HG03103 (cell line): Measurements from ENCODE around the gene UMOD.

Experiments
- ATAC-seq: cut with Tn5 transposase; IDR thresholded peaks from one replicate; pipeline ENCODE4 v1.9.1; 2021; ENCODE audit warnings: low read depth; ENCODE audit not compliant: unreplicated experiment

UMOD gene

DNA sequence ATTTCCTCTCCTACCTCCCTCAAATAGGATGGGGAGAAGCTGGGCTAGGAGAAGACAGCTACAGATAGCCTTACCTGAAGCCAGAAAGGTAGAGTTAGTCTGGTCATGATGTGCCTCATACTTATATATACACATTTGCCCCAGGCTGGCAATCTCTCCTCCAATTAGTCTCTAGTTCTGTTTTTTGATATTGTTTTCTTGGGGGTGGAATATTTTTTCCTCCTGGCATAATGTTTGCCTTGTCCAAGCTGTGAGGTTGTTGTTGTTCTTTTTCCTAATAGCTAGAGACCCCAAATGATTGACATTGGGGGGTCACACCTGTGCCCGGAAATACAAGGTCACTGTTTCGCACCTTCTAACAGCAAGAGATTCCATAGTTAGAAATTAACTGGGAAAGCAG, at the start of gene UMOD:
Gene UMOD (minus strand): TSS at position 101 of the 400 bp plus-strand sequence. CDS start 1,978 bp downstream, outside the sequence.
- ATAC-seq, result no peak

DNA sequence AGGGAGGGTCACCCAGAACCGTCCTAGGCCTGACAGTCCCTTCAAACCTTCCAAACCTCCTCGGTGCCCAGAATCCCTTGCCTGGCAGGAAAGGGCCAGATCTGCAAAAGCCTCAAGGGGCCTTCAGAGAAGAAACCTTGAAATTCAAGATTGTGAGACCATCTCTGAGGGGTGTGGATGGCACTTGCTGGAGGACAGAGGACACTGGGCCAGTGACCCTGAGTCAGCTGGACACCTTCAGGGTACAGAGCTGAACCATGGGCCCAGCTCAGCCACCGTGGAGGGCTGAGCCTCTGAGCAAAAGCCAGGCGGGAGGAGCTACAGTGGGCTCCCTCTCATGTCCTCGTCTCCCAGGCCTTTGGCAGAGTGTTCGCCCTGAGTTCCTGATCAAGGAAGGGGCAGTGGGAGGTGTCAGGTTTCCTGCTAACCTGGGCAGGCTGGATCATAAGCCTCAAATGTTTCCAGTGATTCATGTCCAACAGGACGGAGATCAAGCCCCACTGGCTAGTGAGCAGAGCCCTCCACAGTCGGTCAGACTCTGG, 49.0 kb upstream of the UMOD start:
- no peak for ATAC-seq

DNA sequence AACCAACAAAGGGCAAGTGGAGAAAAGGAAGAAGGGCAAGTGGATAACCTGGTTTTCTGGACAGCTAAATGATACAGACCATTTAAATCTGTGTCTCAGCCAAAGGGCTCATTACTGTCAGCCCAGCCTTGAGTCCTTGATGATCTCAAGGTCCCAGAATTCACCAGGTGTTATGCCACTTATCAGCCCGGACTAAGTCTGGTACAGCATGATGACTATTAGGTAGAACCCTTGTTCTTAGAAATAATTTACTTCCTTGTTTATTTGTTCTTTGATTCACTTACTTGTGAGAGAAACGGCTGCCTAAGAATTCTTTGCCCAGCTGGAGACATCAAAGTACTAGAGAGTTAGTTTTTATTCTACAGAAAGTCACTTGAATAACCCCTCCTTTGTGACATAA, 48.6 kb upstream of the UMOD start:
- ATAC-seq, result no peak

DNA sequence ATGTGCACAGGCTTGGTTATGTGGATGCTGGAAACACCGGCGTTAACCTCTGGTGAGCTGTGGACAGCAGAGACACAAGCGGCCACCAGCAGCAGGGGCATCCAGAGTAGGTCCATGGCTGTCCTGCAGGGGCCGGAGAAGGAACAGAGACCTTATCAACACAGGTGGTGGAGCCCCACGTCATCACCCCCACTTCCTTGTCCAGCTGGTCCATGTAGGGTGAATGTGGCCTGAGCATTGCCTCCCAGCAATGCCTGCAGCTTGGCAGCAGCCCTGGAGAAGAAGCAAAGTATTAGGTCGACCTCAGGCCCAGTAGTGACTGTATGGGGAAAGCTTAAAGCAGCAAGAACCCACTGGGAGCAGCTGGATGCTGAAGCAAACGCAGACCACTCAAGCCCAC, 46.7 kb upstream of the UMOD start:
- no peak for ATAC-seq

DNA sequence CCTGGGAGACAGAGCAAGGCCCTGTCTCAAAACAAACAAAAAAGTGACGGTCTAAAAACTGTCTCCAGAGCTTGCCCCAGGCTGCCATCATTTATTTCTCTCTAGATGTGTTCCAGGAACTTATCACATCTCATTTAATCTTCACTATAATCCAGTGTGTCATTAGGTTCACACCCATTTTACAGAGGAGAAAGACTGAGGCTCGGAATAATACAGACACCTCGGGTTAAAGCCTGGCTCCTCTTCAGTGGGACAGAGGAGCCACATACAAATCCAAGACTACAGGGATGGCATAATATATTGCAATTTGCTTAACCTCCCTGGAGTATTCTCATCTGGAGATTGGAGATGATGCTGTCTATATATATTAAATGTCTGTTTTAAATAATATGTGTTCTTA, 46.1 kb upstream of the UMOD start:
- no peak for ATAC-seq

DNA sequence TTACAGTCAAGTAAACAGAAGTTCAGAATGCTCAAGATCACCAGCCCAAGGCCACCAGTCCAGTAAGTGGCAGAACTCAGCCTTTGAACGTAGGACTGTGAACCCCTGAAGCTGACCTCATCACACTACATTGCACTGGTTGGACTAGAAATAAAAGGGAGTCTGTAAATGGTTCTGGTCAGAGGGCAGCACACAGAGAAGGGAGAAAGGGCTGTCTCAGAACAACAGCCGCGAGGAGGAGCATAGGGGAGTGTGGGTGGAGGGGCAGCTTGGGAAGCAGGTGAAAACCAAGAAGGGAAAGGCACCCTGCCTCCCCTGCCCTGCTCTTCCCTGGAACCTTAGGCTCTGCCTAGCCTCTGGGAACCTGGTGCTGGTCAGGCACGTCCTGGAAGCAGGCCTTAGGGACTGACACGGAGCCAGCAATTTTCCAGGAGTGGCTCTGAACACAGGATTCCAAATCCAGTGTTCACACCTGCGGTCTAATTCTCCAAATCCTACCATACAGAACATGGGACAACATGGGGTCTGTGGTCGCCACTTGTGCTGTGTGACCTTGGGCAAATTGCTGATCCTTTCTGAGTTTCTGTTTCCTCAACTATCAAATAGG, 45.1 kb upstream of the UMOD start:
- no peak for ATAC-seq

DNA sequence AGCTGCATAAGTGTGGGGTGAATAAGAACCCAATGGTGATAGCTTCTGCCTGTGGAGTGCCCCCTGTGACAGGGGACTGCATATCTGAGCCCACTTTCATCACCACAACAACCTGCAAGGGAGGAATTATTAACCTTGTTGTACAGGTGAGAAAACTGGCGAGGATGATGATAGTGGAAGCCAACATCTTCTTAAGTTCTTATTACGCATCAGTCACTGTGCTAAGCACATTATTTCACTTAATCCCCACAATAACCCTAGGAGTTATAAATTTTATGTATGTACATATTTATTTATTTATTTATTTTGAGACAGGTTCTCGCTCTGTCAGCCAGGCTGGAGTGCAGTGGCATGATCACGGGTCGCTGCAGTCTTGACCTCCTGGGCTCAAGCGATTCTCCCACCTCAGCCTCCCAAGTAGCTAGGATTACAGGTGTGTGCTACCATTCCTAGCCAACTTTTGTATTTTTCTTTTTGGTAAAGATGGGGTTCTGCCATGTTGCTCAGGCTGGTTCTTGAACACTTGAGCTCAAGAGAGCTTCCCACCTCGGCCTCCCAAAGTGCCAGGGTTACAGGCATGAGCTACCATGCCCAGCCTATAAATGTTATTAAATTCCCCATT, 44.4 kb upstream of the UMOD start:
- ATAC-seq, result no peak

DNA sequence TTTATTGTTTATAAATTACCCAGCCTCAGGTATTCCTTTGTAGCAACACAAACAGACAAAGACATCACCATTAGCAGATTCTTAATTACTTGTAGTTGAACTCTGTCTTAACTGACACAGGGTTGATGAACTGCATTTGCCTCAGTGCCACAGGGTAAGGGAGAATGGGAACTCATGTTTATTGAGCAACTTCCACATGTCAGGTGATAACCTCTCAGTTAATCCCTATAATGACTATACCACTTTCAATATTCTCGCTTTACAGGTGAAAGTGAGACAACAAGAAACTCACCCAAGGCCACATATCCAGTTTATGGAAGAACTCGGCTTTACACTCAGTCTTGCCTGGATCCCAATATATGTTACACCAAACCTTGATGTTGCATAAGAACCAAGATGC, 43.4 kb upstream of the UMOD start:
- no peak for ATAC-seq

DNA sequence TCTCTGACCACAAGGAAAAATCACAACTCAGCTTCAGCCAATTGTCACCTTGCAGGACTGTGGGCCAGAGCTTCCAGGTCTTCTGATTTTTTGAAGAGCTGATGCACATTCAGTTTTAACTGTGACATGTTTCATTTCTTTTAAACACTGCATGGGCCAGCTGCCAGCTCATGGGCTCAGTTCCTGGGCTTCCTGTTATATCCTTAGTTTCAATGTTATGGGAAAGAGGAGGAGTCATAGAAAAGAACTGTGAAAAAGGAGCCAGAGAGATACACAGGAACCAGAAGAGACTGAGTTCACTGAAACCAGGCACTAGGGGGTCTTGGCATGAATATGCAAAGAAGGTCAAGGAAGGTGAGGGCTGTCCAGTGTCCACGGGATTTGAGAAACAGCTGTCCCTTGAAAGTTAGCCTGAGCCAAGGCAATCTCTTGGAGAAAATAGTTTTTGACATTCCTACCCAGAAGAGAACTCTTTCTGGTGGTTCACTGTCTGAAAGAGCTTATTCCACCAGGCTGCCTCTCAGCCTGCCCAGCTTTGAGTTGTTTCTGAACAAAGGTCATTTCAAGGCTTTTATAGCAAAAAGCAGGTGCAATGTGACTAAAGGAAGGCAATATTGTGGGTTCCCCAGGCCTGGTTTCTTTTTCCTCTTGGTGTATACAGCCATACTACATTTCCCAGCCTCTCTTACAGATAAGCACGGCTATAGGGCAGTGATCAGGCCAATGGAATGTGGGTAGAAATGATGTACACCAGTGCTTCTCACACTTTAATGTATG, 41.5 kb upstream of the UMOD start:
- no peak for ATAC-seq

DNA sequence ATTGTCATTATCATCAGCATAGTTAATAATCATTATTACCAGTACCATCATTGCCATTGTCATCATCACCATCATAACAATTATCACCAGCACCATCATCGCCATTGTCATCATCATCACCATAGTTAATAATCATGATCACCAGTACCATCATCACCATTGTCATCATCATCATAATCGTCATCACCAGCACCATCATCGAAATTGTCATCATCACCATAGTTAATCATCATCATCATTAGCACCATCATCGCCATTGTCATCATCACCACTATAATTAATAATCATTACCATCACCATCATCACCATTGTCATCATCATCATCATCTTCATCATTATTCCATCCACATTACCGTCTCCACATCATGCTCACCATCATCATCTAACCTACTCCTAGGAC, 38.5 kb upstream of the UMOD start:
- no peak for ATAC-seq

DNA sequence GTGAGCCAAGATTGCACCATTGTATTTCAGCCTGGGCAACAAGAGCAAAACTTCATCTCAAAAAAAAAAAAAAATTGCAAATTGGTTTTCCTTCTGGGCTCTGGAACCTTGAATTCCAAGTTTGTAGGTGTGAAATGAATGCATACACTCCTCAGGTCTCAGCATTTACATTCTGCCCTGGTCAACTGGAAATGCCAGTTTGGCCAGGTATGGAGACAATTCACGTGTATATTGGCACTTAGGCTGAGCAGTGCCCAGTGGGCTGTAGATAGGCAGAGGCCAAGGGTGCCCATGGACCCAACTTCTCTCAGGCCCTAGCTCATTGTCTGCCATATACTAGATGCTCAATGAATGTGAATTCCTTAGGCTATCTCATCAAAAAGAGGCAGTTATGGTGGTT, 36.3 kb upstream of the UMOD start:
- no peak for ATAC-seq

DNA sequence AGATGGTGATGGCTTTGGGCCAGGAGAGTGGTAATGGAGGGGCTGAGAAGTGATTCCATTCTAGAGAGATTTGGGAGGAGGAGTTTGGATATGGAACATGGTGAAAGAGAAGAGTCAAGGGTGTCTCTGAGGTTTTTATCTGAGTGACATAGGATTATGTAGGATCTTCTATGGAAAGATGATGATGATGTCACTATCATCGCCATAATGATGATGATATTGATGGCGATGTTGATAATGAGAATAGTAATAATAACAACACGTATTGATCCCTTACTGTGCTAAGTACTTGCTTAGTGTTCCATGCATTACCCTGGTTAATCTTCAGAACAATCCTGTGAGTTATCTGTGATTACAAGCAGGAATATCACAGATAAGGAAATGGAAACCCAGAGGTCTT, 35.5 kb upstream of the UMOD start:
- no peak for ATAC-seq

DNA sequence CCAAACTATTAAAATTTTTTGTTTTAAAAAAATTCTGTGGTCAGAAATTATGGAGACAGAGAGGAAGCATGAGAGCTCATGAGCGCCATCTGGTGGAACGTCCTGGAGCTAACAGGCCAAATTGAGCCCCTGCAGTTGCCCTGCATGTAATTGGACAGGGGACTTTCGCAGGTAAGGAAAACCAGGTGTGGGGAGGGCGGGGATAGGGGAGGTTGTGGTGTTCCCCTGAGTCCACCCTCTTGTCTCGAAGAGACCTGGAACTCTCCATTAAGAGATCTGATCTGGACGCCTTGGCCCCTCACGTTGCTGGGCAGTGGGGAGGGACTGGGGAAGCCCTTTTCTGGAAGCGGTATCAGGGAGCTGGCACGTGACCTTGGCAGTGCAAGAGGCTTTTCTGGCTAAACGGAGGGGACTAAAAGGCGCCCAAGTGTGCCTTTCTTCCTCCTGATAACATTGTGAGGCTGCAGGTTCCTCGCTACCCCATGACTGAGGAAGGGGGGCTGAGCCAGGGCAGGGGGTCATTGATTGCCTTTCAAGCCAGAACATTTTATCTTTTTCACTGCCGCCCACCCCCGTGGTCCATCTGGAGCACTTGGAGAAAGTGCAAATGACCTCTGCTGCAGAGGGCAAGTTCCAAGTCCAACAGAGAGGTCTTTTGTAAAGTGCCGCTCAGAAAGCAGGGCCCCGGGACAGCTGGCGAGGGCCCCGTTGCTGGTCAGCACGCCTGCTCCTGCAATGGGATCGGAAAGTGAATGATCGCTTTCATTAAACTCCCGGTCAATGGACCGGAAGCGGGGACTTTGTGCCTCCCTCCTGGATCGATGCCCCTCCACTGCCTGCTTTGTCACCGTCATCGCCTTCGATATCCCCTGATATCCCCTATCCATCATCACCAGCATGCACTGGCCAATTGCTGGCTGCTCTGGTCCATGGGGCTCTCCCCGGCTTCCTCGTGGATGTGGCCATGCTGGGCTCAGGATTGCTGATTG, 33.6 kb upstream of the UMOD start:
- ATAC-seq, result no peak

DNA sequence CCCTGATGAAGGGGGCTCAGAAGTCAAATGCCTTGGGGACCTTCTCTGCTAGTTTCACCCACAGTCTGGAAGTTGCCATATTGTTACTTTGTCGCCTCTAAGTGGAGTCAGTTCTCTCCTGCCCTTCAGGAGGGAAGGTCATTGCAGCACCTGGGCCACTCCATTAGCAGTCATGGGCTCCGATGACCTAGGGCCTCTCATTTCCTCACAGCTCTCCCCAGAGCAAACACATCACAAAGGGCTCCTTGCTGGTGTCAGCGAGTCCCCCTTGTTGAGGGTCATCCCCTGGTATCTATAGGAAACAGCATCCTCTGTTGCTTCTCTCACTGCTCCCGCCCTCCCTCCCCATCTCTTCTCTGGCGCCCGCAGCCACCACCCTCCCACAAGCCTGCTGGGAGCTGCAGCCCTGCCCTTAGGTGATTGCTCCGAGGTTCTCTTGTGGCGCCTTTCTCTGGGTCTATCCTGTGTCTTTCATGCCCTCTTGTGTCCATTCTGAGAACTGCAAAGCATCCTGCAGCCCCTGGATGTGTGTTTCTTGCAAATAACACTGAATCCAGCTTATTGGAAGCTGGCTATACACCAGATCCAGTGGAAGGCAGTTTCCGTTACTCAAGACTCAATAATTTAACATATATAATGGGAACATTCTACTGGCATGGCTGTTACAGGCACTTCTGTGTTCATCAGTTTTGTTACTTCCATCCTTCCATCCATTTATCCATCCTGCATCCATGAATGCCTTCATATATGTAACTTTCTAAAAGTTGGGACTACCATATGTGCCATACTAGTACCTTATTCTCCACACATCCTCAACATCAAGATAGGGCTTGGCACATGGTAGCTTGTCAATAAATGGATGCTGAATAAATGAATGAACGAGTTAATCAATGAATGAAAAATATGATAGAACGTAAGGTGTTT, 30.9 kb upstream of the UMOD start:
- ATAC-seq, result no peak

DNA sequence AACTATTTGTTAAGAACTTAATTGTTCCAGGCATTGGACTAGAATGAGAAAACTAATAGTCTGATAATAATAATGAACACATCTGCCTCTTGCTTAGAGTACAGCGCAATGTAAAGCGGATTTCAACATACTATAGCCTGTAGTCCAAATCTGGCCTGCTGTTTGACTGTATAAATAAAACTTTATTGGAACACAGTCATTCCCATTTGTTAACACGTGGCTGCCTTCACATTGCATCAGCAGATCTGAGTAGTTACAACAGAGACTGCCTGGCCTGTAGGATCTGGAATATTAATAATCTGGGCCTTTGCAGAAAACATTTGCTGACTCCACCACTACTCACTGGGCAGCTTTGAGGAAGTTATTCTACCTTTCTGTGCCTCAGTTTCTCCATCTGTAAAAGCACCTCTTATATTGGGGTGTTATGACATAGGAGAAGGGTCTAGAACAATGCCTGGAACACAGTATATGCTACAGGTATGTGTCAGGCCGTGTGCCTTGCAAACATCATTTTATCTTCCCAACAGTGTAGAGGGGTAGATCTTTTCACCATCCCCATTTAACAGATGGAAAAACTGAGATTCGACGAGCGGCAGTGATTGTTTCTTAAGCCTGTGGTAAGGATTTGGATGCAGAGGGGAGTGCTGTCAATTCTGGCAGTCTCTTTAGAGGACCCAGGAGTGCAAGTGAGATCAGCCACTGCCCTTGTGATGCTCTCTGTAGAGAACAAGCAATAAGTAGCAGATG, 29.9 kb upstream of the UMOD start:
- ATAC-seq, result no peak

DNA sequence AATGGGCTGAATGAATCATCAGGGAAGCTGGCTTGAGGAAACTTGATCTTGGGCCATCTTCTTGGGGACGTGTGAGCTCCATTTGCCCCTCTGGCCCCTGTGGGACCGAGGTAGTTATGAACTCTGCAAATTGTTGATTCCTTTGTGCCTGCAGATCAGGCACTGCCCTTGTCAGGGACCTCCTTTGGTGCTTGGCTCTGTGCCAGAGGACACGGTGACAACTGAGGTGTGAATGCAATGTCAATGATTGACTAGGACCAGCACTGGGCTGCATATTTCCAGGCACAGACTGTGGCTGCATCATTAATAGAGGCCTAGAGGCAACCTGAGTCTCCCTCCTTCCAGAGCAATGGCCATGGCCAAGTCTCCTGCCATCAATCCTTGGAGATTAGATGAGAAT, 28.3 kb upstream of the UMOD start:
- ATAC-seq, result no peak

DNA sequence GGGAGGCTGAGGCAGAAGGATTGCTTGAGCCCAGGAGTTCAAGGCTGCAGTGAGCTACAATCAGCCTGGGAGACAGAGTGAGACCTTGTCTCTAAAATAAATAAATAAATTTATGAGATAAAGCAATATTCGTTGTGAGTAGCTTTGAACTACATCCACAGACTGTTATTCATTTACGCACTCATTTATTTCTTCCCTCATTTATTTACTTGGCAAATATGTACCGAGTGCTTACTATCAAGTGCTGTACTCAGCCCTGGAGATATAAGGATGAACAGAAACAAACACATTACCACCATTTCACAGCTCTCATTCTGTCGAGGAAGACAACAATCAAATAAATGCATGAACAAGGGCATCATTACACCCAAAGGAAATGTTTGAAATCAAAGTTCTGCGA, 24.7 kb upstream of the UMOD start:
- ATAC-seq, result no peak

DNA sequence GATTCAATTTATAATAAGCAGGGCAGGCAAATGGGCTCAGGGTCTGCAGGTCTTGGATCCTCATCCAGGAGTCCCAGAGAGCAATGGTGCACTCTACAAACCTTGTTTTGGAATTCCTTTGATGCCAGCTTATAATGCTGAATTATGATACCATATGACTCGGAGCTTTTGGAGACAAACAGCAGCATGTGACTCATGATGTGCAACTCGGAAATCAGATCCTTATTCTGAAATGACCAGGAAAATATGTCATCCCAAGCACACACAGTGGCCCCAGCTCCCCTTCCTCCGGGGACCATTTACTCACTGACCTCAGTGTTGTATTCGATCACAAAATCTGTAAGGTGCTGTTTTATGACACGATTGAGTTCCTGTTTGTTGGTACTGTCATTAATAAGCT, 20.2 kb upstream of the UMOD start:
- ATAC-seq, result no peak
